LNCAP (cell line): Measurements from ENCODE around the gene RETN.

ENCODE experiments used
- TF ChIP-seq, protein P1 (sequence below): fragments of 450-650 bp; IDR thresholded peaks from 2 replicates; pipeline ENCODE4 v1.5.1; 2017; ENCODE audit warnings: mild to moderate bottlenecking

The RETN gene

DNA sequence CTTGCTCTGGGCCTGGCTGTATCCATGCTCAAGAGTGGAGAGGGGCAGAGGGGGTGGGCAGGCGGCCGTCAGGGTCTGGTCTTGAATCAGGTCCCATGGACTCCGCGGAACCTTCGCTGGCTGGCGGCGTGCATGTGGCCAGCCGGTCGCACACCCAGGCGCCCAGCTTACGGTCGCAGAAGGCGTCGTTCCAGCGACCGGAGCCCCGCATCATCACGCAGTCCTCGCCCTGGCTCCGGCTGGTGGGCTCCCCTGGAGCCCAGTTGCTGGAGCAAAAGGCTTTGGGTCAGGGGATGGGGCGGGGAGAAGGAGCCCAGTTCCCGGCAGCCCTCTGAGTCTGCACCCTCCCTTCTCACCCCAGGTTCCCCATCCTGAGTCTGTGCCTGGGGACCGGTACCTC lies 20.3 kb downstream of the RETN start:
- TF ChIP-seq, protein P1, sequence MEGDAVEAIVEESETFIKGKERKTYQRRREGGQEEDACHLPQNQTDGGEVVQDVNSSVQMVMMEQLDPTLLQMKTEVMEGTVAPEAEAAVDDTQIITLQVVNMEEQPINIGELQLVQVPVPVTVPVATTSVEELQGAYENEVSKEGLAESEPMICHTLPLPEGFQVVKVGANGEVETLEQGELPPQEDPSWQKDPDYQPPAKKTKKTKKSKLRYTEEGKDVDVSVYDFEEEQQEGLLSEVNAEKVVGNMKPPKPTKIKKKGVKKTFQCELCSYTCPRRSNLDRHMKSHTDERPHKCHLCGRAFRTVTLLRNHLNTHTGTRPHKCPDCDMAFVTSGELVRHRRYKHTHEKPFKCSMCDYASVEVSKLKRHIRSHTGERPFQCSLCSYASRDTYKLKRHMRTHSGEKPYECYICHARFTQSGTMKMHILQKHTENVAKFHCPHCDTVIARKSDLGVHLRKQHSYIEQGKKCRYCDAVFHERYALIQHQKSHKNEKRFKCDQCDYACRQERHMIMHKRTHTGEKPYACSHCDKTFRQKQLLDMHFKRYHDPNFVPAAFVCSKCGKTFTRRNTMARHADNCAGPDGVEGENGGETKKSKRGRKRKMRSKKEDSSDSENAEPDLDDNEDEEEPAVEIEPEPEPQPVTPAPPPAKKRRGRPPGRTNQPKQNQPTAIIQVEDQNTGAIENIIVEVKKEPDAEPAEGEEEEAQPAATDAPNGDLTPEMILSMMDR: no peak

DNA sequence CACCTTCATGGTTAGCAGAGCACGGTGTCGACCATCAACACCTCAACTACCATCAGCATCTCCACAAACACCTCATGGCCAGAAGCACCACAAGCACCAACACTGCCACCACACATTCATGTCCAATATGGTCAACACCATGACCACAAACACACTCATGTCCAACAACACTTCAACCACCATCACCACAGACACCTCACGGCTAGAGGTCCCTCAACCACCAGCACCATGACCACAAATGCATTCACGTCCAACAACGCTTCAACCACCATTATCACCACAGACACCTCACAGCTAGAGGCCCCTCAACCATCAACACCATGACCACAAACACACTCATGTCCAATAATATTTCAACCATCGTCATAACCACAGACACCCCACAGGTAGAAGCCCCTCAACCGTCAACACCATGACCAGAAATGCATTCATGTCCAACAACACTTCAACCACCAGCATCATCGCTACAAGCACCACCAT lies 22.0 kb downstream of the RETN start:
- TF ChIP-seq, protein P1: no peak

DNA sequence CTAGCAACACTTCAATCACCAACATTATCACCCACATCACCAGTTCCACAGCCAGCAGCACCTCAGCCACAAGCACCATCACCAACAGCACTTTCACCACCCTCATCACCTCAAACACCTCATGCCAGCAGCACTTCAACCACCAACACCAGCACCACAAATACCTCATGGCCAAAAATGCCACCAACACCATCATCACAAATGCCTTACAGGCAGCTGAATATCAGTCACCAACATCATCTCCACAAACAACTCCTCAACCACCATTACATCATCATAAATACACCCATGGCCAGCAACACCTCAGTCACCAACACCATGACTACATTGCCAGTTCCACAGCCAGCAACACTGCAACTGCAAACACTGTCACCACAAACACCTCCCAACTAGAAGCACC lies 22.6 kb downstream of the RETN start:
- TF ChIP-seq, protein P1: no peak

- TF ChIP-seq, protein P1: no peak
These were observed 23.7 kb downstream of the RETN start for GRCh38 chr19:7692417-7693088.

- TF ChIP-seq, protein P1: no peak
These were observed 25.6 kb downstream of the RETN start for GRCh38 chr19:7694499-7694898.

GRCh38 chr19:7697721-7698287 lies 29.0 kb downstream of the RETN start:
- TF ChIP-seq, protein P1: no peak

GRCh38 chr19:7698583-7698982 lies 29.7 kb downstream of the RETN start:
- TF ChIP-seq, protein P1: no peak

GRCh38 chr19:7699003-7699402 lies 30.2 kb downstream of the RETN start:
- TF ChIP-seq, protein P1: no peak
